K562 (cell line): ENCODE data around the gene SRM. TPM values are rescaled to one million over a fixed set of nuclear protein-coding genes. Genes with fewer than 3 reads are reported as not detected.

Source experiments
- CREB1 ChIP-seq, 2 experiments: sonication (generic) in 1 of 2; formaldehyde crosslinking in 1 of 2; IDR thresholded peaks; 2 replicates each; pipeline versions ENCODE4 v1.6.1 to v1.8.0; 2012 to 2022; ENCODE audit warnings: inconsistent platforms in 1 of 2, mild to moderate bottlenecking in 1 of 2, missing genetic modification reagents in 1 of 2, moderate library complexity in 1 of 2
- MGA ChIP-seq: fragments of 450-650 bp; IDR thresholded peaks from 2 replicates; pipeline ENCODE4 v1.6.1; 2016; ENCODE audit warnings: mild to moderate bottlenecking, moderate library complexity
- NCOA1 ChIP-seq: fragments of 450-650 bp; IDR thresholded peaks from 2 replicates; pipeline ENCODE4 v1.6.1; 2016; ENCODE audit warnings: low read depth
- TCFL5 ChIP-seq: fragments of 250-450 bp; sonication (Bioruptor Pico); conservative IDR thresholded peaks from 2 replicates; pipeline ENCODE4 v1.6.1; 2021; ENCODE audit warnings: mild to moderate bottlenecking, moderate library complexity, matching md5 sums
- ZEB2 ChIP-seq: fragments of 450-650 bp; IDR thresholded peaks from 2 replicates; pipeline ENCODE4 v1.6.1; 2016
- polyA plus RNA-seq, 8 experiments: library from polyadenylated mRNA; depleted of rRNA in 4 of 8; stranded (reverse) in 5 of 8; unstranded in 3 of 8; fragments of >200 nt; fragmentation: Nextera tagmentation in 2 of 8; fragmentation: Illumina TruSeq in 1 of 8; extraction: Ambion mirVana in 2 of 8; extraction: Trizol in 1 of 8; gene quantifications; 2 replicates each; pipeline versions ENCODE4 v1.2.1 to v1.2.3, GENCODE V29; 2011 to 2014; ENCODE audit warnings: inconsistent platforms in 1 of 8, missing spikeins in 1 of 8
- total RNA-seq, 7 experiments: library from RNA; depleted of rRNA in 6 of 7; stranded (reverse); fragments of >200 nt in 6 of 7; fragmentation: Illumina TruSeq in 2 of 7; extraction: Trizol in 2 of 7; gene quantifications; 2 replicates each; pipeline versions ENCODE4 v1.2.1 to v1.2.3, GENCODE V29; 2011 to 2021; ENCODE audit warnings: low replicate concordance in 1 of 7

The SRM gene
- total and polyA plus RNA-seq, 9 of the 15 experiments (the other 6 are each of a cell fraction or from before 2014, with no cell fraction given), result 23.9 to 373 (median 82.5) TPM

- TF ChIP-seq MGA (no peak), CREB1 (IDR thresholded peaks at IDR 0.05) (peak; percentile 55), CREB1 (CRISPR knock-in tag; IDR thresholded peaks at IDR 0.05) (no peak), TCFL5 (CRISPR knock-in tag) (no peak), ZEB2 (no peak), NCOA1 (0 out of 2 replicates have a peak, but pooled peaks have one; percentile 27)
These were observed at the start of gene SRM (continued) for GRCh38 chr1:11059968-11060830.
